Activated naive CD8-positive, alpha-beta T cell treated with anti-CD3 and anti-CD28 coated beads for 36 hours (primary cell): ENCODE results near the gene DLEU7. TPM values are rescaled to one million over a fixed set of nuclear protein-coding genes. Genes with fewer than 3 reads are reported as not detected.

Experiments used
- DNase-seq: peaks from one replicate; pipeline ENCODE4 v3.0.0; 2021
- H3K27ac Mint-ChIP-seq: one replicate; pipeline ENCODE4 v1.8.0; 2022; ENCODE audit warnings: mild to moderate bottlenecking, moderate library complexity, mixed read lengths
- H3K27me3 Mint-ChIP-seq: one replicate; pipeline ENCODE4 v1.8.0; 2022; ENCODE audit warnings: mild to moderate bottlenecking, mixed read lengths
- H3K36me3 Mint-ChIP-seq: one replicate; pipeline ENCODE4 v1.8.0; 2021; ENCODE audit warnings: mild to moderate bottlenecking, mixed read lengths
- H3K4me1 Mint-ChIP-seq: one replicate; pipeline ENCODE4 v1.8.0; 2021; ENCODE audit warnings: mixed read lengths
- H3K4me3 Mint-ChIP-seq: one replicate; pipeline ENCODE4 v1.8.0; 2022; ENCODE audit warnings: mild to moderate bottlenecking, moderate library complexity, mixed read lengths
- H3K9me3 Mint-ChIP-seq: one replicate; pipeline ENCODE4 v1.8.0; 2022; ENCODE audit warnings: mixed read lengths
- total RNA-seq, 2 experiments: library from RNA; stranded (reverse); gene quantifications; one replicate each; pipeline ENCODE4 v1.2.3, GENCODE V29; 2021

Gene DLEU7
- total RNA-seq, 2 experiments from 2014 or later, result not detected

- Mint-ChIP-seq H3K27me3 (peaks cover 4% of the 10 kb centered on the region), H3K27ac (no peak overlapping the region), H3K36me3 (peaks cover 4% of the 10 kb centered on the region), H3K4me3 (no peak overlapping the region), H3K9me3 (peaks cover 10% of the 10 kb centered on the region), H3K4me1 (peaks cover 3% of the 10 kb centered on the region)
- no peak for DNase-seq
These were observed 14.3 kb downstream of the DLEU7 start for GRCh38 chr13:50829226-50829625.

DNA sequence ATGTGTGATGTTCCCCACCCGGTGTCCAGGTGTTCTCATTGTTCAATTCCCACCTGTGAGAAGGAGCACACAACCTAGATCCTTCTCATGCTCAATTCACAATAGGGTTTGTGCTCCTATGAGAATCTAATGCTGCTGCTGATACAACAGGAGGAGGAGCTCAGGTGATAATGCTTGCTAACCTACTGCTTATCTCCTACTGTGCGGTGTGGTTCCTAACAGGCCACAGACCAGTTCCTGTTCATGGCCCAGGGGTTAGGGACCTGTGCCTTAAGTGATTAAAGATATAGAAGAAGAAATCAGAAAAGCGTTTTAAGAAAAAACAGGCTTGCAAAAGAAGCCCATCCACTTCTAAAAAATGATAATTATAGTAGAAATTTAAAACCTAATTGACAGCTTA, 17.5 kb downstream of the DLEU7 start:
- H3K27ac Mint-ChIP-seq, result no peak overlapping the region
- H3K36me3 Mint-ChIP-seq, result no peaks in the 10 kb centered on the region
- H3K4me1 Mint-ChIP-seq, result no peaks in the 10 kb centered on the region
- DNase-seq, result no peak
- H3K9me3 Mint-ChIP-seq, result no peaks in the 10 kb centered on the region
- no peak overlapping the region for H3K4me3 Mint-ChIP-seq
- no peaks in the 10 kb centered on the region for H3K27me3 Mint-ChIP-seq

DNA sequence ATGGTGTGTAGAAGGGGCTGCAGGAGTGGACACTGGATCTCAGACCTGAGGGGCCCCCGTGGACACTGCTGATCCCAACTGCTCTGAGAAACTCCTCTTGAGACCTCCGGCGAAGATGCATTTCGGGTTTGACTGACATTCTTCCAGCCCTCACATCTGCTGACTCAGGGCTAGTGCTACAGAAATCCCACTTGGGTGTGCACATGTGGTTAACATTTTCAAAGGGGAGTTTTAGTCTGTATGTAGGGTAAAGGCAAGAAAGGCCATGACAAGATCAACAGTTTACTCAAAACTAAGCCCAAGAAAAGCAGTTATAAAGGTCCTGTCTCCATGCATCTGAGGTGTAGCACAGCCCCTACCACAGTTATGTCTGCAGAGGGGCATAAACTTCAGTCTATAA, 31.2 kb downstream of the DLEU7 start:
- Mint-ChIP-seq H3K4me1 (peaks cover 9% of the 10 kb centered on the region), H3K4me3 (no peak overlapping the region), H3K36me3 (no peaks in the 10 kb centered on the region), H3K27ac (no peak overlapping the region), H3K27me3 (no peaks in the 10 kb centered on the region), H3K9me3 (no peaks in the 10 kb centered on the region)
- no peak for DNase-seq

- DNase-seq, result no peak
- Mint-ChIP-seq H3K36me3 (no peaks in the 10 kb centered on the region), H3K27ac (no peak overlapping the region), H3K4me3 (no peak overlapping the region), H3K9me3 (no peaks in the 10 kb centered on the region), H3K4me1 (peaks cover 9% of the 10 kb centered on the region), H3K27me3 (no peaks in the 10 kb centered on the region)
These were observed 32.5 kb downstream of the DLEU7 start for GRCh38 chr13:50810998-50811397.

- no peak for DNase-seq
- Mint-ChIP-seq H3K4me3 (no peak overlapping the region), H3K9me3 (peaks cover 3% of the 10 kb centered on the region), H3K27me3 (no peaks in the 10 kb centered on the region), H3K36me3 (no peaks in the 10 kb centered on the region), H3K27ac (no peak overlapping the region), H3K4me1 (peaks cover 9% of the 10 kb centered on the region)
These were observed 33.0 kb downstream of the DLEU7 start for GRCh38 chr13:50810468-50810867.

DNA sequence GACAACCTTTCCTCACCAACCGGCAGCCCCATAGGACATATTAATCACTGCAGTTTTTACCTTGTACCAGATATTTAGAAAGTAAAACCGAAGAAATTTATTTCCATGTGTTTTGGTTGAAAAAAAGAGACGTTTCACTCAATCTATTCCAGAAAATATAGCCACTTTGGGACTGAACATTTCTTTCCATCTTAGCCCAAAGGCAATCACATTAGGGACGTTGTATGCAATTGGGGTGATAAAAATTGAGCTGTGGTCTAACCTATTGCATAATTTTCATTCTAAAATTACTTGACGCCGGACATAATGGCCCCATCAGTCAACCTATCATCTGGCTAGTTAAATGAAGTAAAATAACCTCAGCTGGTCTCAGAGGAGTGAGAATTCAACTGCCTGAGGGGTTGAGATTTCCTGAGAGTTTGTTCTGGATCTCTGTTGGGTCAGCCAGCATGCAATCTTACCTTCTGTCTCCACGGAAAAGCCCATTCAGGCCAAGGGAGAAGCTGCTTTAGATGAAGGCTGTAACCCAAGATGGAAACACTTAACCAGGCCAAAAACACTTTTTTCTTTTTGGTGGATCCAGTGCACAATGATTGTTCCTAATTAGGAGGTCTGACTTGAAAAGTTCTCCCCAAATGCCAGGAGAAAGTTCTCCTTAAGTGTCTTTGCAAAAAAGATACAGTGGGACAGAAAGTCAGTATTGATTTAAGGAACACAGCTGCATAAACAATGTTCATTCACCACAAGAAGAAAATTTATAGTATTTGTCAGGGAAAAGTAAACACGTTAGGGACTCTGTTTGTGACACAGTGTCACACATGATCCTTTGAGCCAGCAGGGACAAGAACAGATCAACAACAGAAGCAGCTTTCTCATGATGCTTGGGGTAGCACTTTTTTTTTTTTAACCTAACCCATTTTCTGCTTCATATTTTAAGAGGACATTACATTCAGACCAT, 34.1 kb downstream of the DLEU7 start:
- Mint-ChIP-seq H3K27ac (no peak overlapping the region), H3K4me1 (peaks cover 9% of the 10 kb centered on the region), H3K36me3 (no peaks in the 10 kb centered on the region), H3K9me3 (peaks cover 5% of the 10 kb centered on the region), H3K27me3 (no peaks in the 10 kb centered on the region), H3K4me3 (no peak overlapping the region)
- DNase-seq, result no peak

GRCh38 chr13:50805805-50806204, 37.7 kb downstream of the DLEU7 start:
- no peak overlapping the region for H3K4me3 Mint-ChIP-seq
- no peak overlapping the region for H3K27ac Mint-ChIP-seq
- H3K27me3 Mint-ChIP-seq, result no peaks in the 10 kb centered on the region
- no peaks in the 10 kb centered on the region for H3K36me3 Mint-ChIP-seq
- peaks cover 10% of the 10 kb centered on the region for H3K4me1 Mint-ChIP-seq
- DNase-seq, result no peak
- H3K9me3 Mint-ChIP-seq, result peaks cover 5% of the 10 kb centered on the region

- peaks cover 16% of the 10 kb centered on the region for H3K4me1 Mint-ChIP-seq
- peak; percentile 45 for DNase-seq
- H3K27ac Mint-ChIP-seq, result no peak overlapping the region
- no peak overlapping the region for H3K4me3 Mint-ChIP-seq
- H3K9me3 Mint-ChIP-seq, result peaks cover 5% of the 10 kb centered on the region
- H3K27me3 Mint-ChIP-seq, result no peaks in the 10 kb centered on the region
- no peaks in the 10 kb centered on the region for H3K36me3 Mint-ChIP-seq
These were observed 42.2 kb downstream of the DLEU7 start for GRCh38 chr13:50801087-50801931.

- Mint-ChIP-seq H3K27ac (no peak overlapping the region), H3K36me3 (no peaks in the 10 kb centered on the region), H3K27me3 (no peaks in the 10 kb centered on the region), H3K4me1 (peaks cover 16% of the 10 kb centered on the region), H3K4me3 (no peak overlapping the region), H3K9me3 (peaks cover 2% of the 10 kb centered on the region)
- no peak for DNase-seq
These were observed 43.3 kb downstream of the DLEU7 start for GRCh38 chr13:50800091-50800739.

- DNase-seq, result no peak
- Mint-ChIP-seq H3K4me3 (no peak overlapping the region), H3K9me3 (no peaks in the 10 kb centered on the region), H3K4me1 (peaks cover 16% of the 10 kb centered on the region), H3K27me3 (no peaks in the 10 kb centered on the region), H3K36me3 (no peaks in the 10 kb centered on the region), H3K27ac (no peak overlapping the region)
These were observed 44.6 kb downstream of the DLEU7 start for GRCh38 chr13:50798923-50799322.

DNA sequence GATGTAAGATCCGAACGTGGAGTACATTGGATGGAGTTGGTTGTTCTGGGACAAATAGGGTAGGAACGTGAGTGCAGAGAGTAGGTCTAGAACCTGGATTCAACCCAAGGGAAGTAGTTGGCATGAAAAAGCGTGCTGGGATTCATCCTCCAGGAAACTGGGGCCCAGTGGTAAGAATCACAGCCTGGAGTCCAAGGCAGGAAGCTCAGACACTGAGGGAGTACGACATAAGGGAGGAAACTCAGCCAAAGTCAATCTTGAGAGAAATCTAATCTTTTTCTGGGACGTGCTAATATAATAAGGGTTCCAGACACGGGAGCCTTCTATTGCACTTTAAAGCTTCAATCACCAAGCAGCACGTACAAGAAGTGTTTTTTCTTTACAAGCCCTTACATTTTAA, 46.4 kb downstream of the DLEU7 start:
- no peak overlapping the region for H3K27ac Mint-ChIP-seq
- no peak for DNase-seq
- H3K4me1 Mint-ChIP-seq, result peaks cover 16% of the 10 kb centered on the region
- H3K27me3 Mint-ChIP-seq, result no peaks in the 10 kb centered on the region
- no peaks in the 10 kb centered on the region for H3K9me3 Mint-ChIP-seq
- H3K4me3 Mint-ChIP-seq, result no peak overlapping the region
- H3K36me3 Mint-ChIP-seq, result no peaks in the 10 kb centered on the region

DNA sequence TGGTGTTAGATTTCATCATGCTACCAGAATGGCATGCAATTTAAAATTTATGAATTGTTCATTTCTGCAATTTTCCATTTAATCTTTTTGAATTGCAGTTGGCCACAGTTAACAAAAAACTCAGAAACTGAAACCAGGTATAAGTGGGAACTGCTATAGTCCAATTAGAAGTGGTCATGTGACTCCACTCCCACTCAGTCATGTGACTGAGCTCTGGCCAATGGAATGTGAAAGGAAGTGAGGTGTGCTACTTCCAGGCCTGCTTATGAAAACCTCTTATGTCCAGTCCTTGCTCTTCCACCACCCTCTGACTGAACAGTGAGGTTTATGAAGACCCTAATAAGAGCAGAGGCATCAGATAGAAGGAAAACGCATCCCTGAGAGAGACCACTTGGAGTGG, 47.0 kb downstream of the DLEU7 start:
- no peak for DNase-seq
- Mint-ChIP-seq H3K27ac (no peak overlapping the region), H3K4me3 (no peak overlapping the region), H3K4me1 (peaks cover 15% of the 10 kb centered on the region), H3K27me3 (no peaks in the 10 kb centered on the region), H3K36me3 (no peaks in the 10 kb centered on the region), H3K9me3 (no peaks in the 10 kb centered on the region)

- H3K27me3 Mint-ChIP-seq, result no peaks in the 10 kb centered on the region
- no peaks in the 10 kb centered on the region for H3K36me3 Mint-ChIP-seq
- peaks cover 3% of the 10 kb centered on the region for H3K4me1 Mint-ChIP-seq
- H3K4me3 Mint-ChIP-seq, result no peak overlapping the region
- H3K27ac Mint-ChIP-seq, result no peak overlapping the region
- H3K9me3 Mint-ChIP-seq, result no peaks in the 10 kb centered on the region
- no peak for DNase-seq
These were observed 49.3 kb downstream of the DLEU7 start for GRCh38 chr13:50794226-50794625.

- H3K27me3 Mint-ChIP-seq, result no peaks in the 10 kb centered on the region
- no peaks in the 10 kb centered on the region for H3K9me3 Mint-ChIP-seq
- H3K4me3 Mint-ChIP-seq, result no peak overlapping the region
- H3K27ac Mint-ChIP-seq, result no peak overlapping the region
- H3K36me3 Mint-ChIP-seq, result no peaks in the 10 kb centered on the region
- DNase-seq, result no peak
- no peaks in the 10 kb centered on the region for H3K4me1 Mint-ChIP-seq
These were observed 50.5 kb downstream of the DLEU7 start for GRCh38 chr13:50793026-50793425.
